Esophagus squamous epithelium (tissue), 5 donors: ENCODE results near the gene CC2D2A. TPM values are rescaled to one million over a fixed set of nuclear protein-coding genes. Genes with fewer than 3 reads are reported as not detected.

Experiments
- DNase-seq: peaks from one replicate; lab custom pipeline; 2025; lab: John Stamatoyannopoulos, UW
- H3K27ac ChIP-seq, 4 donors: fragments of 200-600 bp; sonication (generic); one replicate each; pipeline ENCODE4 v1.5.1; 2016 to 2019; ENCODE audit warnings: mild to moderate bottlenecking in 1 of 4
- H3K27me3 ChIP-seq, 4 donors: fragments of 200-600 bp; sonication (generic); 1 replicate in 3 of 4; 2 replicates in 1 of 4; pipeline versions ENCODE4 v1.5.1 to v1.6.0; 2017 to 2021; ENCODE audit warnings: antibody characterized with exemption in 1 of 4
- H3K36me3 ChIP-seq, 3 donors: fragments of 200-600 bp; sonication (generic); one replicate each; pipeline ENCODE4 v1.5.1; 2016 to 2019
- H3K4me1 ChIP-seq, 3 donors: fragments of 200-600 bp; sonication (generic); one replicate each; pipeline ENCODE4 v1.5.1; 2017 to 2019
- H3K4me3 ChIP-seq, 4 donors: fragments of 200-600 bp; sonication (generic); 1 replicate in 3 of 4; 2 replicates in 1 of 4; pipeline ENCODE4 v1.5.1; 2016 to 2019; ENCODE audit warnings: mild to moderate bottlenecking in 2 of 4, moderate library complexity in 1 of 4
- H3K9me3 ChIP-seq, 3 donors: fragments of 200-600 bp; sonication (generic); one replicate each; pipeline ENCODE4 v1.5.1; 2016 to 2019
- CTCF ChIP-seq, 6 experiments: fragments of 450-650 bp in 4 of 6; fragments of 200-600 bp in 2 of 6; sonication (generic) in 2 of 6; IDR thresholded peaks; one replicate each; pipeline ENCODE4 v1.5.1; 2016 to 2019; ENCODE audit warnings: antibody characterized with exemption in 6 of 6, mild to moderate bottlenecking in 4 of 6, moderate library complexity in 4 of 6
- POLR2A ChIP-seq, 4 donors: fragments of 450-650 bp; IDR thresholded peaks; one replicate each; pipeline ENCODE4 v1.6.1; 2017; ENCODE audit warnings: antibody characterized with exemption in 4 of 4, mild to moderate bottlenecking in 4 of 4, moderate library complexity in 3 of 4
- WGBS, 2 donors: methylation state at CpG; one replicate each; pipeline ENCODE4 v1.1.5; 2018; 5-methylcytosine and 5-hydroxymethylcytosine counted together
- intact Hi-C: fragments of 100-400 bp; cut with DNase I; formaldehyde crosslinking; loops from one replicate; pipeline ENCODE4 v1.15.0; 2022
- total RNA-seq, 4 donors: library from RNA; depleted of rRNA; stranded (reverse); fragments of >200 nt; gene quantifications; one replicate each; pipeline ENCODE4 v1.1.0, GENCODE V29; 2016
- donor health status: DM: yes; HTN: yes; CAD: no.

CC2D2A gene
- total RNA-seq, 4 donors from 2014 or later, result 2.1 to 9.0 (median 6.4) TPM

- H3K9me3 ChIP-seq, result no peaks in the 10 kb centered on the region
- H3K4me1 ChIP-seq, result no peaks in the 10 kb centered on the region
- 85 to 93% methylated on average over 3 of the region's 3 CpGs for WGBS, 2 donors
- no peak for DNase-seq
- no peak for TF ChIP-seq CTCF (IDR thresholded peaks at IDR 0.05)
- intact Hi-C loops, result no loop called here
- H3K36me3 ChIP-seq, result peaks cover 0 to 27% (median 0%) of the 10 kb centered on the region in 3 donors
- no peak overlapping the region for H3K27ac ChIP-seq
- no peaks in the 10 kb centered on the region for H3K27me3 ChIP-seq
- no peak overlapping the region for H3K4me3 ChIP-seq
These were observed 62.1 kb downstream of the CC2D2A start for GRCh38 chr4:15531792-15532191.

GRCh38 chr4:15533817-15534216 is 64.1 kb downstream of the CC2D2A start:
- no peaks in the 10 kb centered on the region for H3K4me1 ChIP-seq
- no peak for DNase-seq
- intact Hi-C loops, result no loop called here
- H3K36me3 ChIP-seq, result peaks cover 0 to 34% (median 0%) of the 10 kb centered on the region in 3 donors
- H3K9me3 ChIP-seq, result no peaks in the 10 kb centered on the region
- H3K27me3 ChIP-seq, result no peaks in the 10 kb centered on the region
- TF ChIP-seq POLR2A (IDR thresholded peaks at IDR 0.05) (no peak), CTCF (IDR thresholded peaks at IDR 0.05) (no peak)
- 90 to 93% methylated on average over 2 of the region's 2 CpGs for WGBS, 2 donors
- H3K27ac ChIP-seq, result no peak overlapping the region
- H3K4me3 ChIP-seq, result no peak overlapping the region

- intact Hi-C loops, result no loop called here
- no peak overlapping the region for H3K27ac ChIP-seq
- no peaks in the 10 kb centered on the region for H3K4me1 ChIP-seq
These were observed 65.9 kb downstream of the CC2D2A start for GRCh38 chr4:15535599-15535998.

GRCh38 chr4:15536552-15537499 is 67.1 kb downstream of the CC2D2A start:
- H3K9me3 ChIP-seq, result no peaks in the 10 kb centered on the region
- no peak for TF ChIP-seq CTCF (IDR thresholded peaks at IDR 0.05)
- no peak for TF ChIP-seq POLR2A (IDR thresholded peaks at IDR 0.05)
- no peak overlapping the region for H3K4me3 ChIP-seq
- H3K4me1 ChIP-seq, result no peaks in the 10 kb centered on the region
- H3K27me3 ChIP-seq, result no peaks in the 10 kb centered on the region
- H3K36me3 ChIP-seq, result peaks cover 0 to 36% (median 0%) of the 10 kb centered on the region in 3 donors
- H3K27ac ChIP-seq, result no peak overlapping the region
- DNase-seq, result no peak
- WGBS, 2 donors, result 68 to 79% methylated on average over 7 of the region's 7 CpGs
- intact Hi-C loops, result no loop called here

More at GRCh38 chr4:15535599-15535998, 65.9 kb downstream of the CC2D2A start:
- WGBS, 2 donors, result 83 to 87% methylated on average over 6 of the region's 6 CpGs
- peaks cover 0 to 33% (median 0%) of the 10 kb centered on the region in 3 donors for H3K36me3 ChIP-seq
- H3K27me3 ChIP-seq, result no peaks in the 10 kb centered on the region
- H3K9me3 ChIP-seq, result no peaks in the 10 kb centered on the region
- TF ChIP-seq POLR2A (IDR thresholded peaks at IDR 0.05), result no peak
- TF ChIP-seq CTCF (IDR thresholded peaks at IDR 0.05), result no peak
- no peak overlapping the region for H3K4me3 ChIP-seq
- DNase-seq, result no peak

GRCh38 chr4:15541941-15542340 is 72.3 kb downstream of the CC2D2A start:
- WGBS, 2 donors, result 94 to 96% methylated on average over 5 of the region's 5 CpGs
- intact Hi-C loops, result no loop called here
- H3K27ac ChIP-seq, result no peak overlapping the region
- H3K4me3 ChIP-seq, result no peak overlapping the region
- peaks cover 0 to 57% (median 0%) of the 10 kb centered on the region in 3 donors for H3K36me3 ChIP-seq
- no peaks in the 10 kb centered on the region for H3K4me1 ChIP-seq
- TF ChIP-seq CTCF (IDR thresholded peaks at IDR 0.05), result no peak
- TF ChIP-seq POLR2A (IDR thresholded peaks at IDR 0.05), result no peak
- no peaks in the 10 kb centered on the region for H3K9me3 ChIP-seq
- DNase-seq, result no peak
- no peaks in the 10 kb centered on the region for H3K27me3 ChIP-seq
